Measurements from ENCODE around the gene LCLAT1.

GRCh38 chr2:30439296-30439695, 7.8 kb upstream of the LCLAT1 start:
- TF ChIP-seq CTCF (IDR thresholded peaks at IDR 0.05) (no peak), POLR2A (IDR thresholded peaks at IDR 0.05) (no peak)

Measured in adrenal gland (tissue), 5 donors.